SHP77 (cell line): ENCODE results near the gene HS6ST1.

Experiments used
- DNase-seq, 2 experiments: peaks; one replicate each; lab custom pipeline; 2025; lab: John Stamatoyannopoulos, UW

The HS6ST1 gene, protein sequence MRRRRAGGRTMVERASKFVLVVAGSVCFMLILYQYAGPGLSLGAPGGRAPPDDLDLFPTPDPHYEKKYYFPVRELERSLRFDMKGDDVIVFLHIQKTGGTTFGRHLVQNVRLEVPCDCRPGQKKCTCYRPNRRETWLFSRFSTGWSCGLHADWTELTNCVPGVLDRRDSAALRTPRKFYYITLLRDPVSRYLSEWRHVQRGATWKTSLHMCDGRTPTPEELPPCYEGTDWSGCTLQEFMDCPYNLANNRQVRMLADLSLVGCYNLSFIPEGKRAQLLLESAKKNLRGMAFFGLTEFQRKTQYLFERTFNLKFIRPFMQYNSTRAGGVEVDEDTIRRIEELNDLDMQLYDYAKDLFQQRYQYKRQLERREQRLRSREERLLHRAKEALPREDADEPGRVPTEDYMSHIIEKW

DNA sequence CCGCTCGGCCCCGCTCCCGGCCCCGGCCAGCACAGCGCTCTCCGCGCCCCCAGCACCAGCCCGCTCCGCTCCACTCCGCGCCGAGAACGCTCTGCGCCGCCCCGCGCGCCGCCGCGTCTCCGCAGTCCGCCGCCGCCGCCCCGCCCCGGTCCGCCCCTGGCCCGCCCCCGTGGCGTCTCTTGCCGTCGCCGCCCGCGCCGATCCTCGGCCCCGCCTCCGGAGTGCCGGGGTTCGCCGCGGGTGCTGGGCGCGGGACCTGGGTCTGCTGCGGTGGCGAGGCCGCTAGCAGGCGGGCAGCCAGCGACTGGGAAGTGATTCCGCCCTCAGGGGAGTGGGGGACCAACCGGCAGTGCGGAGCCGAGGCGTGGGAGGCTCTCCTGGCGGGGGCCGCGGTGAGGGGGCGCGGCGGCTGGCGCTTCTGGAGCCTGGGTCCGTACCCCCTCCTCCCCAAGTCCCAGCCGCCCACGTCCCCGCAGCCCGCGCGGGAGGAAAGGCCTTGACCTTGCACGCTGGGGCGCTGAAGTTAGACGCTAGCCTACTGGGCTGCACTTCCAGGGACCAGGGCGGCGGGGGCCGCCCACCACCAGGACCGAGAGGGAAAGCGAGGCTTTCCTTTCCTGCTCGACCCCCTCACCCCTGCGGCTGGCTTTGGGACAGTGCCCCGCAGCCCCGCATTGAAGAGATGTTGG, at the start of gene HS6ST1:
Gene HS6ST1 (minus strand): TSS at position 93 of the 689 bp plus-strand sequence. CDS start 305 bp downstream, outside the sequence.
- DNase-seq: peak; percentile 65 to 70

DNA sequence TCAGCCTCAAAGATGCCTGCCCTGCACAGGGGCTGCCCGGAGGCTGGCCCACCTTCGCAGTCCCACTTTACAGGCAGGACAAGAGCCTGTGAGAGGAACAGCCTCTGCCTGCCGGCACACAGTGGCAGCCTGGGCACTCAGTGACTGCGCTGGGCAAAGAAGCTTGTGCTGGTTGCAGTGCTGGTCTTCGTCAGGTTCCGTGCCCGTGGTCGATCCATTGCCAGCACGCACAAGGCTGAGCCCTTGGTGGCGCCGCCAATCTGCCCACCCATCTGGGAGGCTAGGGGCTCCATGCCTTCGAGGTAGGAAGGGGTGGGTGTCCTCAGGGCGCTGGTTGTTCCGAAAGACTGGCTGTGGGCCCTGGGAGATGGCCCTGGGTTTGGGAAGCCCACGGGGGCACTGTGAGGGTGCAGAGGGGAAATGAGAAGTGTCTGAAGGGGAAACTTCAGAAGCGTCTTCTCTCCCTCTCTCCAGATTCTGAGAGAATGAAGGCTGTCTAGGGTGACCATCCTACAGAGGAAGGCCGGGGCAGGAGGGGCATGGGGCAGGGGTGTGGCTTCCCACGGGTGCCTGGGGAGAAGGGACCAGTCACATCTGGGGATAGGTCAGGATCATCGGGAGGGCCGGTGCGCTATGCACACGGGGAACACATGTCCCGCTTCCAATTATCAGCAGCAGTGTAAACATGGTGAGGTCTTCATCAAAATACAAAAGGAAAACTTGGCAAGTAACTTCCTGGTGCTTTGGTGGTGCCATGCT, 49.1 kb upstream of the HS6ST1 start:
- DNase-seq: no peak

DNA sequence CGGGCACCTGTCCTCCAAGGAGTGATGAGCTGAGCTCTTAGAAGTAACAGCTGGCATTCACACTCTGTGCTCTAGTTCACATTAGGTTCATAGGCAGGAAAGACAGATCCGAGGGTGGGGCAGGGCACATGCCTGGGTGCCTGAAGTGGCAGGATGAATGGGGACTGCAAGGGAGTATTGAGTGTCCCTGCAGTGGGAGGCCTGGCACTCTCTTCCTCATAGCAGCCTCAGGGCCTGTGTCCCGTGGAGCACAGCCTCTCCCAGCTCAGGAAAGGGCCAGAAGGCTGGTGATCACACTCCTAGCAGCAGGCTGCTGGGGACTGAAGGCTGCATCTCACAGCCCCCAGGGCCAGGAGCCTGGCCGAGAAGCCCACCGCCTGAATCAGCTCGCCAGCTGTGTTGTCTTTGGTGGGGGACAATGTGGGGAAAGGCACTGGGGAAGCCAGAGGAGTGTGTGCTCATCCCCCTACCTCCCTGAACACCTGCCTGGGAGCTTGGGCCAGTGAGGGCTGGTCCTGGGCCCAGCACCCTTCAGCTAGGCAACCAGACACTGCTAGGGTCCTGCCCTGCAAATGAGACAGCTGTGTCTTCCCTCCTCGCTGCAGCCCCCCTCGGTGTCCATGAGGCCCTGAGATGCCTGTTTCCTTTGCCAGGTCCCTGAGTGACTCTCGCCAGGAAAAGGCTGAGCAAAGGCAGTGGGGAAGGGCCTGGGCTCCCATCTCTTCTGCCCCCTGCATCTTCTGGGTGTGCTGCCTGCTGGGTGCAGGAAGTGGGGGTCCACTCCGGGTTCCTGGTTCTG, 48.2 kb upstream of the HS6ST1 start:
- no peak for DNase-seq

DNA sequence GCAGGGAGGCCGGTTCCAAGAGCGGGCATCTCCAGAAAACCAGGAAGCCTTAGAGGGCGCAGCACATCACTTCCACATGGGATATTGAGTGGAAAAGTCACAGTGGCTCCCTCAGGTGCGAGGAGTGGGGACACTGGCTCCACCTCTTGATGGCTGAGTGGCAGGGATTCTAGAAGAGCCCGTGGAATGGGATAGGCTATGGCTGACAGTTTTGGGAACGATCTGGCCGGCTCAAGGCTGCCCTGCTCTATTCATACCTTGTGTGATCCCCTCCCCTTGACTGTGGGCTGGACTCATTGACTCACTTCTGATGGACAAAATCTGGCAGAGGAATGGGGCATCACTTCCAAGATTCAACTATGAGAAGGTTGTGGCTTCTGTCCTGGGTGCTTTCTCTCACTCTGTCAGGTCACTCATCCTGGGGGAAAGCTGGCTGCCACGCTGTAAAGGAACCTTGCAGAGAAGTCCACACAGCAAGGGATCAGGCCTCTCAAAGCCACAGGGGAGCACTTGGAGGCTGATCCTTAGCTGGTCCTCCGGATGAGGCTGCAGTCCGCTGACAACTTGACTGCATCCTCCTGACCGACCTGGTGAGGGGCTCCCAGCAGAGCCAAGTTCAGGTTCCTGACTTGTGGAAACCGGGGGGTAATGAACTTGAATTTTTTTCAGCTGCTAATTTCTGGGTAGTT, 46.7 kb upstream of the HS6ST1 start:
- no peak for DNase-seq

DNA sequence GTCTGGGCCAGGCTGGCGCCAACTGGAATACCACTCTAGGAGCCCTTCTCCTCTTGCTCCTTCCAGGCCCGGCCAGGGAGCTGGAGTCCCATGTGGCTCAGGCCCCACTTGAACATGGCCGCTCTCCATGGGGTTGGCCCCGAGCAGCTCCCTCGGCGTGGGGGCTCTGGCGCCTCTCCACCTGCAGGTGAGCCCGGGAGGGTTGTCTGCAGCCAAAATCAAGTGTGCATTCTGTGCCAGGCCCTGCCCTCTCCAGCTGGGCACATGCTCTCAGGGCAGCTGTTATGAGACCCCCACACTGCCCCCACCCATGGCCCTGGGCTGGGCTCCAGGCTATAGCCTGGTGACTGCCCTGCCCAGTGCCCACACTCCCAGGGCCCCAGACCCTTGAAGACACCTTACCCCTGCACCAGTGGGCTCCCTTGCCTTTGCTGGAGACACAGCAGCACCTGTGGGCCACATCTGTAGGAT, 45.8 kb upstream of the HS6ST1 start:
- DNase-seq: no peak

DNA sequence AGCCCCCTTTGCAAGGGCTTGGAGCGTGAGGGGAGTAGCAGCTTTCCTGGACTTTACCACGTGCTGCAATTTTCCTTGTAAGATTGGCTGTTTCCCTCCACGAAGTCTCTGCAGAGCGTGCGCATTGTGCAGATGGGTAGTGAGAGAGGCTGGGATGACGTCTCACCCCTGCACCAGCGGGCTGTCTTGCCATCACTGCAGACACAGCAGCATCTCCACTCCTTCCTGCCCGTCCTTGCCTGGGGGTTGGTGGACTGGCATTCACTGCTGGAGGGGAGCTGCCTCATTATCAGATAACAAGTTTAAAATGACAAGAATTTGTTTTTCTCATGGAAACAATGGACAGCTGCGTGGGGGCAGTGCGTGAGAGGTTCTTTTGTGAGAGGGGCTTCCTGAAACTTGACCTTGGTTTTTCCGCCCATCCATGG, 45.3 kb upstream of the HS6ST1 start:
- DNase-seq: no peak

DNA sequence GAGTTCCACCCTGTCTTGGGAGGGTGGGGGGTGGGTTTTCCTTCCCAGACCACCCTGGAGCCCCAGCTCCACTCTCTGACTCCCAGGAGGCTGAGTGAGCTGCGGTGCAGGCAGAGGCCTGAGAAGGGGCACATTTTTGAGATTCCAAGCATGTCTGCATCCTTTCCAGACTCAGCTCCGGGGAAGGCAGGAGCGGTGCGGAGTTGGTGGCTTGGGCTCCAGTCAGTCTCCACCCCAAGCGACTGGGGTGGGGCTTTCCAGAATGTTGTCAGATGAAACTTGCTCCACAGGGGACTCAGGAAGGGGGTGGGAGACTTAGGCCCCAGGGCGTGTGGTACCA, 44.2 kb upstream of the HS6ST1 start:
- no peak for DNase-seq

DNA sequence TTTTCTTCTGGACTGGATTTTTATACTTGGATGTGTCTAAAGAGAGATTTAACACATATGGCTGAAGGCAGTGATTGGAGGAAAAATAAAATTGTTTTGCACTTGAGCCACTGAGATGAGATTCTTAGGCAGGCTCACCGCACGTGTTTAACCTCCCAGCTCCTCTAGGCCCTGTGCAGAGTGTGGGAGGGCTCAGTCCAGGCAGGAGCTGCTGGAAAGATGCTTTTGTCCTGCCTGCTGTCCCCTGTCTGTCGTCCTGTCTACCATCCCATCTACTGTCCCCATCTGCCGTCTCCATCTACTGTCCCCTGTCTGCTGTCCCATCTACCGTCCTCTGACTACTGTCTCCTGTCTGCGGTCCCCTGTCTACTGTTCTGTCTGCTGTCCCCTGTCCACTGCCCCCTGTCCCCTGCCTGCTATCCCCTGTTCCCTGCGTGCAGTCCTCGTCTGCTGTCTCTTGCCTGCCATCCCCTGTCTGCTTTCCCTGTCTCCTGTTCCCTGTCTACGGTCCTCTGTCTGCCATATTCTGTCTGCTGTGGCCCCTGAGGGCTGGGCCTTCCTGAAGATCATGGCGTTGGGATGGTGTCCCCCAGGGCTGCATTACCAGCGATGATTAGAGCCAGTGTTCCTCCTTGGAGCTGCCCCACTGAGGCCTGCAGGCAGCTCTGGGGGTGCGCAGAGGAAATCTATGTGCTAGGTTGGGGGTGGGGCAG, 43.7 kb upstream of the HS6ST1 start:
- no peak for DNase-seq

DNA sequence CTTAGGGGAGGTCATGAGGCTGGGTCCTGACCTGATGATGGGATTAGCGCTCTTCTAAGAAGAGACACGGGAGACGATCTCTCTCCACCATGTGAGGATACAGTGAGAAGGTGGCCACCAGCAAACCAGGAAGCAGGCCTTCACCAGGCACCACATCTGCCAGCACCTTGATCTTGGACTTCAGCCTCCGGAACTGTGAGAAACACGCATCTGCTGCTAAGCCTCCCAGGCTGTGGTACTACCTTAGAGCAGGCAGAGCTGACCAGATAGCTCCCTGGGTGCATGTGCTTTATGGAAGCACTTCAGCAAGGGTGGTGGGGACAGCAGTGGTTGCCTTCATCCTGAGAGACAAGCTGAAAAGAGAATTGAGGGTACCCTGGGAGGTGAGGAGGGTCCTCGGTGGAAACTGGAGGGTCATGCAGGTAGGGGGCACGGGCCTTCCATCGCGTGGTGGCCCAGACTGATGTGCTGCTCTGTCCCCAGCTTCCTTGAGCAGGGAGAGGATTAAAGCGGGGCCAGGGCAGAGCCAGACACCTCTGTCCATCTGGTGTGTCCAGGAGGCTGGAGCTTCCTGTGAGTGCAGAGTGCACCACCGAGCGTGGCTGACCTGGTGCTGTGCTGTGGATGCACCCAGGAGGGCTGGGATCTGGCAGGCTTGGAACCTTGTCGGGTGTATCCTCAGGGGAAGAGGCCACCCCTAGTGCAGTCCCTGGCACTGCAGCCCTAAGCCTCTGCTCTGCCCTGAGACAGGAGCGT, 42.9 kb upstream of the HS6ST1 start:
- DNase-seq: no peak

DNA sequence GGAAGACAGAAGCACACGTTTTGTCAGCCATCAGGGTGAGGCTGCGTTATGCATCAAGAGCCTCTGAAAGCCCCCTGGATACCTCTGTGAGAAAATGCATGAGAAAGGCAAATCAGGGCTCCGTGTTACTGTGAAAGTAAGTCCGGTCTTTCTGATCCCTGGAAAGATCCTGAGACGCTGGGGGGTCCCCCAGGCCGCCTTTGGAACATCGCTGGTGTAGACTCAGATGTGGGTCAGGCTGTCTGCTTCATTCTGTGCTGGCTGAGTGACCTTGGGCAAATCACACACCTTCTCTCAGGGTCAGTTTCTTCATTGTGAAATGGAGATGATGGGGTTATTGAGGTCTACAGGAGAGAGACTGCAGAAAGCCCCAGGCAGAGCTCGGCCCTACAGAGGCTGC, 42.0 kb upstream of the HS6ST1 start:
- DNase-seq: no peak

DNA sequence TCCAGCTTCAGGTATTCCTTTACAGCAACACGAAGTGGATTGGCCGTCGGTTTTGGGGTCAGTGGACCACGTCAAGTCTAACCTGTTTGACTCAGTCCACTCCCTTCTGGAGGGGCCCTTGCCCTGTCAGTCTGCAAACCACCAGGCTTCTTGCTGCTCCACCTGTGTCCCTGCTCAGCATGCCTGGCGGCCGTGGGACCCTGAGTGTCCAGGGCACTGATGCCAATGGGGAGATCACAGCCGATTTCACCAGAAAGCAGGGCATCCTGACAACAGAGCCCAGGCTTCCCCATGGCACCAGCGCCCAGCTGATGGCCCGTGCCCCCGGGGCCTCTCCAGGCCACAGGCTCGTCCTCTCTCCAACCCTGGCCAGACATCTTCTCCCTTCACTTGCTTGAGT, 41.2 kb upstream of the HS6ST1 start:
- DNase-seq: no peak

DNA sequence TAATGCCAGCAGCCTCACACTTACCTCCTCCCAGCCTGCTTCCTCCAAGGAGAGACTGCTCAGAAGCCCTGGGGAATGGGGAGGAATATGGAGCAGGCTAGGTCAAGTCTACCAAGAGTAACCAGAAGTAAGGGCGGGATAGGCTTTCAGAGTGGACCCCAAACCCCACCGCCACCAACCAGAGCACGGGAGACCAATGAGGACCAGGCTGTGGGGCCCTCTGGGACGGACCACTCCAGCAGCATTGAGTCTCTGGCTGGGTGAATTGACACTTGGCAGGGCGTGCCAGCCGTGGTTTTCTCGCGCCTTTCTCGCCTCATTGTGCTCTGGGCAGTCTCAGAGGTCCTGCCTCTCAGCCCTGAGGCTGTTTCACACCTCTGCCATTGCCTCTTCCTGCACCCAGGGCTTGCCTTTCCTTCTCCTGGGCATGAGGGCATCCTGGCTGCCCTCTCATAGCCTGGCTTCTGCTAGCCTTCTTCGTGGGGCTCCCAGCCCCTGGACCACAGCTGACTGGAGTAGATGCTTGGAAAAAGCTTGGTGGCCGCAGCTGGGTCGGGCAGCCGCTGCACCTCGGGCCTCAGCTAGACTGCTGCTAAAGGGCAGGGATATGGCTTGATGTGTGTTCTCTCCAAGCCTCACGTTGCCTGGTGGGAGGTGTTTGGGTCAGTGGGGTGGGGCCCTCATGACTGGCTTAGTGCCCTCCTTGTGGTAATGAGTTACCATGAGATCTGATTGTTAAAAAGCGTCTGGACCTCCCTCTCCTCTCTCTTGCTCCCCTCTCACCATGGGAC, 40.5 kb upstream of the HS6ST1 start:
- no peak for DNase-seq

DNA sequence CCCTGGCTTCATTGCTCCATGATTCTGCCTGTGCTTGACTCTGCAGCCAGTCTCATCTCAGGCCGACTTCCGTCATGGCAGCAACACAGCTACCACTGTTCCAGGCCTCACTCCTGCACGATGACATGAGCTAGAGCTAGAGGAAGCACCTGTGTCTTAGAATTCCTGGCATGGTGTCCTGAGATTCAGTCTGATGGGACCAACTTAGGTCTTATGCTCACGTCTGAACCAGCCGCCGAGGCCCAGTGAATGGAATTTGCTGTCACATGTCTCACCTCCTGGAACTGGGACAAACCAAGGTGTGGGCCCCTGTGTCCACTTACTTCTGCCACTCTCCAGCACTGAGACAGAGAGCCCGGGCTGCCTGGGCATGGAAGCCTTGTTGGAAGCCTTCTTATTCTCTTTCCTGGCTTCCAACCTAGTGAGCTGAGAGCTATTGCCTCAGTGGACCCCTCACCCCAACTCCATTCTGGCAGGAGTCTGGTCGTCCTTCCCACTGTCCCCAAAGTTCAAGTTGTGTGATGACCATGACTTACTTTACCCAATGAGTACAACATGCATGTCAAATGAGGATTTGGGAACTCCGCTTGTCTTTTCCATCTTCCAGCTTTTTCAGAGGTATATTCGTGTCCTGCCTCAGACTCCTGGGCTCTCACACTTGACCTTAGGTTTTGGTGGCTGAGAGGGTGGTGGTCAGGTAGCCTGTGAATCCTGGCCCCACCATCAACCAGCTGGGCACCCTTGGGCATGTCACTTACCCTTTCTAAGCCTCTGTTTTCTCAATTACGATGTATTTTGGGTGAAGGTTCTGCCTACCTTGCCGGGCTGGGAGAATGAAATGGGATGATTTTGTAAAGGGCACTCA, 39.1 kb upstream of the HS6ST1 start:
- no peak for DNase-seq

DNA sequence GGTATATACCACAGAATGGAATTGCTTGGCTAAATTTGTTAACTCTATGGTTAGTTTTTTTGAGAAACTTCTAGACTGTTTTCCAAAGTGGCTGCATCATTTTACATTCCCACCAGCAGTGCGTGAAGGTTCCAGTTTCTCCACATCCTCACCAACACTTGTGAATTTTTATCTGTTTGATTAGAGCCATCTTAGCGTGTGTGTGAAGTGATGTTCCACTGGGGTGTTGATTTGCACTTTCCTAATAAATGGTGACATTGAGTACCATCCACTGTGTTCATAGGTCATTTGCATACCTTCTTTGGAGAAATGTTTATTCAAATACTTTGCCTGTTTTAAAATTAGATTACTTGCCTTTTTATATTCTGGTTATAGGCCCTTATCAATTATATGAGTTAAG, 37.5 kb upstream of the HS6ST1 start:
- no peak for DNase-seq

DNA sequence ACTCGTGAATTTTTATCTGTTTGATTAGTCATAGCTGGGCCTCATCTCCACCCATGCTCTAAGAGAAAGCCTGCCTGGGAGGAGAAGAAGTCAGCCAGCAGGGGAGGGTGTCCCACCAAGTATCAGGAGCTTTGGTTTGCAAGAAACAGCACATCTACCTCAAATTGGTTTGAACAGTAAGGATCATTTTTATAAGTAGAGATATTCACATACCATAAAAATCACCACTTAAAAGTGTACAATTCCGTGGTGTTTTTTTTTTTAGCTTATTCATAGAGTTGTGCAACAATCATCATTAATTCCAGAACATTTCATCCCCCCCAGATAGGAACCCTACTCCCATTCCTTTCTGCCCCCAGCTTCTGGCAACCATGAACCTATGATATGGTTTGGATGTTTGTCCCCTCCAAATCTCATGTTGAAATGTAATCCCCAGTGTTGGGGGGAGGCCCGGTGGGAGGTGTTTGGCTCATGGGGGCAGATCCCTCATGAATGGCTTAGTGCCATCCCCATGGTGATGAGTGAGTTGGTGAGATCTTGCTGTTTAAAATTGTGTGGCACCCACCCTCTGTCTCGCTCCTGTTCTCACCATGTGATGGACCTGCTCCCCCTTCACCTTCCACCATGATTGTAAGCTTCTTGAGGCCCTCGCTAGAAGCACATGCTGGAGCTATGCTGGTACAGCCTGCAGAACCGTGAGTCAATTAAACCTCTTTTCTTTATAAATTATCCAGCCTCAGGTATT, 36.2 kb upstream of the HS6ST1 start:
- DNase-seq: no peak

DNA sequence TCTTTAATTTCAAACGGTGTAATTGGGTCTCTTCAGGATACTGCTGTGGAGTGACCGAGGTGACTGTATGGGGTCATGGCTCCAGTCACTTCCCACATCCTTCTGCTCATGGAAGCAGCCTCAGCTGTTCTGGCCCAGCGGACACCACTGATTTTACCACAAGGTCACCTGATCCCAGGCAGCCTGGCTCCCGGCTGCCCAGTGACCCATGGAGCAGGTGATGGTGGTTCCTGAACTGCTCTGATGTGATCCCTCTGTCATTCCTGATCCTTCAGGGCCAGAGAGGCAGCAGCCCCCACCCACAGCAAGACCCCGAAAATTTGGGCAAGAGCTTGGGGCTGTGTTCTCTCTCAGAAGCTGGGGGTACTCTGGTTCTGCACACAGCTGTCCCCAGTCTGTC, 35.5 kb upstream of the HS6ST1 start:
- no peak for DNase-seq

DNA sequence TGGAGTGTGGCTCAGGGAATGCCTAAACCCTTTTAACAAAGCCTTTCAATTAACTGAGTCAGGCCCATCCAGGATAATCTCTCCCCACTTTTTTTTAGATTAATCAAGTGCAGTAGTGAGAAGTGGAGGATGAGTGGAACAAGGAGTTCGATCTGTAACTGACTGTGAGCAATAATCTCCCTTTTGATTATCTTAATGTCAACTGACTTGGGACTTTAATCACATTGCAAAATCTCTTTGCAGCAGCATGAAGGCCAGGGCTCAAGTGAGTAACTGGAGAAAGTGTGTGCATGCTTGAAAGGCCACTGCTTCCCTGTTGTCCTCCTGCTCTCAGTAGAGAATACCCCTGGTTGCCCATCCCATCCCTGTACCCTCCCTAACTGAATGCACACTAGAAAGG, 32.1 kb upstream of the HS6ST1 start:
- DNase-seq: no peak
